GM23338 (cell line): ENCODE measurements around the gene CPEB3. TPM values are rescaled to one million over a fixed set of nuclear protein-coding genes. Genes with fewer than 3 reads are reported as not detected.
A peak's percentile ranks its signal among the peaks of the same experiment; 100 is the strongest.

Experiments
- ATAC-seq: fragments of 200-7000 bp; cut with Tn5 transposase; 3 replicates; pipeline ENCODE4 v1.9.1; 2020
- DNase-seq: peaks from one replicate; pipeline ENCODE4 v3.0.0-alpha.2; 2015; ENCODE audit warnings: low spot score
- H2AFZ ChIP-seq: fragments of 200-600 bp; sonication (generic); 2 replicates; pipeline ENCODE4 v1.8.0; 2016; ENCODE audit warnings: antibody characterized with exemption, mild to moderate bottlenecking, moderate library complexity
- H3F3A ChIP-seq: fragments of 200-600 bp; sonication (generic); replicated peaks from 2 replicates; pipeline ENCODE4 v1.8.0; 2017; ENCODE audit warnings: antibody characterized with exemption, mixed run types, low read depth
- H3K27ac ChIP-seq: fragments of 200-600 bp; sonication (generic); 2 replicates; pipeline ENCODE4 v1.6.1; 2016; ENCODE audit warnings: low read depth
- H3K27me3 ChIP-seq: fragments of 200-600 bp; sonication (generic); 2 replicates; pipeline ENCODE4 v1.8.0; 2016; ENCODE audit warnings: mild to moderate bottlenecking, mixed run types, moderate library complexity; ENCODE audit not compliant: insufficient read depth
- H3K36me3 ChIP-seq: fragments of 200-600 bp; sonication (generic); 2 replicates; pipeline ENCODE4 v1.8.0; 2016; ENCODE audit warnings: mild to moderate bottlenecking; ENCODE audit not compliant: insufficient read depth
- H3K4me1 ChIP-seq: fragments of 200-600 bp; sonication (generic); 2 replicates; pipeline ENCODE4 v1.8.0; 2016; ENCODE audit warnings: mild to moderate bottlenecking, moderate library complexity; ENCODE audit not compliant: insufficient read depth
- H3K4me2 ChIP-seq: fragments of 200-600 bp; sonication (generic); 2 replicates; pipeline ENCODE4 v1.7.1; 2017; ENCODE audit warnings: mixed run types
- H3K4me3 ChIP-seq: fragments of 200-600 bp; sonication (generic); 2 replicates; pipeline ENCODE4 v1.6.1; 2016; ENCODE audit warnings: mixed run types
- H3K79me2 ChIP-seq: fragments of 200-600 bp; sonication (generic); replicated peaks from 2 replicates; pipeline ENCODE4 v1.8.0; 2017; ENCODE audit warnings: mild to moderate bottlenecking; ENCODE audit not compliant: insufficient read depth
- H3K9me2 ChIP-seq: fragments of 200-600 bp; sonication (generic); 2 replicates; pipeline ENCODE4 v1.8.0; 2017; ENCODE audit not compliant: insufficient read depth
- H4K20me1 ChIP-seq: fragments of 200-600 bp; sonication (generic); replicated peaks from 2 replicates; pipeline ENCODE4 v1.8.0; 2017; ENCODE audit warnings: mild to moderate bottlenecking; ENCODE audit not compliant: insufficient read depth
- H3K27ac Mint-ChIP-seq: 2 replicates; pipeline ENCODE4 v1.8.0; 2020; ENCODE audit warnings: inconsistent platforms, mild to moderate bottlenecking, moderate library complexity, mixed read lengths
- H3K27me3 Mint-ChIP-seq: 3 replicates; pipeline ENCODE4 v1.8.0; 2022; ENCODE audit warnings: low read depth, mild to moderate bottlenecking, moderate library complexity, mixed read lengths, inconsistent platforms; ENCODE audit not compliant: insufficient read depth, poor library complexity
- H3K36me3 Mint-ChIP-seq: 3 replicates; pipeline ENCODE4 v1.8.0; 2021; ENCODE audit warnings: low read depth, mild to moderate bottlenecking, inconsistent platforms, moderate library complexity, mixed read lengths
- H3K4me1 Mint-ChIP-seq: 3 replicates; pipeline ENCODE4 v1.8.0; 2020; ENCODE audit warnings: mild to moderate bottlenecking, inconsistent platforms, mixed read lengths
- H3K4me3 Mint-ChIP-seq: 3 replicates; pipeline ENCODE4 v1.8.0; 2021; ENCODE audit warnings: moderate library complexity, mild to moderate bottlenecking, inconsistent platforms, mixed read lengths
- H3K9me3 Mint-ChIP-seq: 3 replicates; pipeline ENCODE4 v1.8.0; 2020; ENCODE audit warnings: moderate library complexity, mild to moderate bottlenecking, inconsistent platforms, mixed read lengths
- CREB1 ChIP-seq: fragments of 250-450 bp; sonication (Bioruptor Pico); IDR thresholded peaks from 2 replicates; pipeline ENCODE4 v1.5.0; 2020; ENCODE audit warnings: low read depth, mild to moderate bottlenecking, moderate library complexity
- EZH2 ChIP-seq: fragments of 200-600 bp; sonication (generic); IDR thresholded peaks from one replicate; pipeline ENCODE4 v1.8.0; 2017; ENCODE audit warnings: antibody characterized with exemption, mild to moderate bottlenecking, low read depth; ENCODE audit not compliant: unreplicated experiment
- EZH2phosphoT487 ChIP-seq: fragments of 200-600 bp; sonication (generic); IDR thresholded peaks from one replicate; pipeline ENCODE4 v1.8.1; 2018; ENCODE audit warnings: antibody characterized with exemption; ENCODE audit not compliant: unreplicated experiment
- JUNB ChIP-seq: IDR thresholded peaks from one replicate; pipeline ENCODE4 v1.6.1; 2016; ENCODE audit warnings: antibody characterized with exemption; ENCODE audit not compliant: unreplicated experiment
- NANOG ChIP-seq: IDR thresholded peaks from 2 replicates; pipeline ENCODE4 v1.6.1; 2016; ENCODE audit warnings: antibody characterized with exemption, borderline replicate concordance
- POLR2AphosphoS5 ChIP-seq: IDR thresholded peaks from 2 replicates; pipeline ENCODE4 v1.6.1; 2016; ENCODE audit warnings: antibody characterized with exemption, low read depth
- STAT1 ChIP-seq: IDR thresholded peaks from one replicate; pipeline ENCODE4 v1.6.1; 2016; ENCODE audit warnings: antibody characterized with exemption; ENCODE audit not compliant: unreplicated experiment
- ZNF114 ChIP-seq: fragments of 250-450 bp; sonication (Bioruptor Pico); IDR thresholded peaks from 2 replicates; pipeline ENCODE4 v1.5.0; 2020; ENCODE audit warnings: mild to moderate bottlenecking, moderate library complexity
- ZNF331 ChIP-seq: fragments of 250-450 bp; sonication (Bioruptor Pico); IDR thresholded peaks from 2 replicates; pipeline ENCODE4 v1.5.0; 2020; ENCODE audit warnings: low read depth, mild to moderate bottlenecking, moderate library complexity
- polyA plus RNA-seq: library from polyadenylated mRNA; unstranded; fragments of >200 nt; fragmentation: Nextera tagmentation; extraction: Ambion mirVana; gene quantifications from 2 replicates; pipeline ENCODE4 v1.2.1, GENCODE V29; 2016
- total RNA-seq: library from RNA; depleted of rRNA; stranded (reverse); fragments of >200 nt; shearing (Covaris generic); gene quantifications from 2 replicates; pipeline ENCODE4 v1.2.3, GENCODE V29; 2014
- TF ChIP-seq, protein P1 (sequence below): fragments of 250-450 bp; sonication (Bioruptor Pico); IDR thresholded peaks from 2 replicates; pipeline ENCODE4 v1.5.0; 2020; ENCODE audit warnings: mild to moderate bottlenecking, moderate library complexity
- TF ChIP-seq, protein P2 (sequence below): IDR thresholded peaks from one replicate; pipeline ENCODE4 v1.6.1; 2018; ENCODE audit warnings: antibody characterized with exemption; ENCODE audit not compliant: unreplicated experiment
- TF ChIP-seq, protein P3 (sequence below), 2 experiments: fragments of 200-600 bp in 1 of 2; sonication (generic) in 1 of 2; conservative IDR thresholded peaks; 2 replicates each; pipeline versions ENCODE4 v1.5.1 to v1.6.1; 2016 to 2017; ENCODE audit warnings: antibody characterized with exemption in 2 of 2, low read depth in 2 of 2, mild to moderate bottlenecking in 2 of 2, moderate library complexity in 1 of 2
- TF ChIP-seq, protein P4 (sequence below): IDR thresholded peaks from 2 replicates; pipeline ENCODE4 v1.6.1; 2016; ENCODE audit warnings: antibody characterized with exemption

Gene CPEB3
- total and polyA plus RNA-seq, 2 experiments from 2014 or later, result 0.74 to 1.9 TPM

DNA sequence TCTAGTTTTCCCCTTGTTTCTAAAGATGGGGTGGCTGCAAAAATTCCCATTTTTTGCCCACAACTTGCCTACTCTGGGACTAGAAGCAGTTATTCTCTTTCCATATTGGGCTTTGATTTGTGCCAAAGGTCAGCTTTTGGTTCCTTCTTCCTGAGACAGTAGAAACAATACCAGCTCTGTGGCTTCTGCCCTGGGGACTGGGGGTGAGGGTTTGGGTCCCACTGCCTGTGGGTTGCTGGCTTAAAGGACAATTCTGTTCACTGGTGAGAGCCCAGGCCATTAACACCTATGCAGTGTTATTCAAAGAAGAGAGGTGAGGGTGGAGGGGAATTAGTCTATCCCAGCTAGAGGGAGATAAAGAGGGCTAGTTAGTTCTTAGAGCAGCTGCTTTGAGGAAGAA is 171.5 kb downstream of the CPEB3 start:
- peak; percentile 42; the same call in 2 of the 3 replicates for ATAC-seq
- no peak overlapping the region for H3K27ac Mint-ChIP-seq

More for the DNA sequence above, 171.5 kb downstream of the CPEB3 start:
- no peak overlapping the region for H2AFZ ChIP-seq
- H3K4me1 ChIP-seq, result no peaks in the 10 kb centered on the region
- DNase-seq, result no peak
- H3K9me2 ChIP-seq, result 0 out of 2 replicates have a peak, but pooled peaks cover 5% of the 10 kb centered on the region
- no peak overlapping the region for H3K27ac ChIP-seq
- no peak overlapping the region for H3K4me2 ChIP-seq
- H3K4me3 ChIP-seq, result no peak overlapping the region
- peaks cover 12% of the 10 kb centered on the region for H3K4me1 Mint-ChIP-seq
- peaks cover 3% of the 10 kb centered on the region for H3K27me3 Mint-ChIP-seq
- H3K9me3 Mint-ChIP-seq, result no peaks in the 10 kb centered on the region
- no peak overlapping the region for H3K4me3 Mint-ChIP-seq
- H3K79me2 ChIP-seq, result no peaks in the 10 kb centered on the region
- no peaks in the 10 kb centered on the region for H3K36me3 ChIP-seq
- no peaks in the 10 kb centered on the region for H4K20me1 ChIP-seq
- no peaks in the 10 kb centered on the region for H3F3A ChIP-seq
- no peaks in the 10 kb centered on the region for H3K27me3 ChIP-seq
- TF ChIP-seq ZNF114 (CRISPR knock-in tag), result no peak
- TF ChIP-seq CREB1, result no peak
- no peak for TF ChIP-seq POLR2AphosphoS5
- no peak for TF ChIP-seq JUNB
- TF ChIP-seq NANOG, result no peak
- TF ChIP-seq EZH2phosphoT487, result no peak
- TF ChIP-seq, protein P1, sequence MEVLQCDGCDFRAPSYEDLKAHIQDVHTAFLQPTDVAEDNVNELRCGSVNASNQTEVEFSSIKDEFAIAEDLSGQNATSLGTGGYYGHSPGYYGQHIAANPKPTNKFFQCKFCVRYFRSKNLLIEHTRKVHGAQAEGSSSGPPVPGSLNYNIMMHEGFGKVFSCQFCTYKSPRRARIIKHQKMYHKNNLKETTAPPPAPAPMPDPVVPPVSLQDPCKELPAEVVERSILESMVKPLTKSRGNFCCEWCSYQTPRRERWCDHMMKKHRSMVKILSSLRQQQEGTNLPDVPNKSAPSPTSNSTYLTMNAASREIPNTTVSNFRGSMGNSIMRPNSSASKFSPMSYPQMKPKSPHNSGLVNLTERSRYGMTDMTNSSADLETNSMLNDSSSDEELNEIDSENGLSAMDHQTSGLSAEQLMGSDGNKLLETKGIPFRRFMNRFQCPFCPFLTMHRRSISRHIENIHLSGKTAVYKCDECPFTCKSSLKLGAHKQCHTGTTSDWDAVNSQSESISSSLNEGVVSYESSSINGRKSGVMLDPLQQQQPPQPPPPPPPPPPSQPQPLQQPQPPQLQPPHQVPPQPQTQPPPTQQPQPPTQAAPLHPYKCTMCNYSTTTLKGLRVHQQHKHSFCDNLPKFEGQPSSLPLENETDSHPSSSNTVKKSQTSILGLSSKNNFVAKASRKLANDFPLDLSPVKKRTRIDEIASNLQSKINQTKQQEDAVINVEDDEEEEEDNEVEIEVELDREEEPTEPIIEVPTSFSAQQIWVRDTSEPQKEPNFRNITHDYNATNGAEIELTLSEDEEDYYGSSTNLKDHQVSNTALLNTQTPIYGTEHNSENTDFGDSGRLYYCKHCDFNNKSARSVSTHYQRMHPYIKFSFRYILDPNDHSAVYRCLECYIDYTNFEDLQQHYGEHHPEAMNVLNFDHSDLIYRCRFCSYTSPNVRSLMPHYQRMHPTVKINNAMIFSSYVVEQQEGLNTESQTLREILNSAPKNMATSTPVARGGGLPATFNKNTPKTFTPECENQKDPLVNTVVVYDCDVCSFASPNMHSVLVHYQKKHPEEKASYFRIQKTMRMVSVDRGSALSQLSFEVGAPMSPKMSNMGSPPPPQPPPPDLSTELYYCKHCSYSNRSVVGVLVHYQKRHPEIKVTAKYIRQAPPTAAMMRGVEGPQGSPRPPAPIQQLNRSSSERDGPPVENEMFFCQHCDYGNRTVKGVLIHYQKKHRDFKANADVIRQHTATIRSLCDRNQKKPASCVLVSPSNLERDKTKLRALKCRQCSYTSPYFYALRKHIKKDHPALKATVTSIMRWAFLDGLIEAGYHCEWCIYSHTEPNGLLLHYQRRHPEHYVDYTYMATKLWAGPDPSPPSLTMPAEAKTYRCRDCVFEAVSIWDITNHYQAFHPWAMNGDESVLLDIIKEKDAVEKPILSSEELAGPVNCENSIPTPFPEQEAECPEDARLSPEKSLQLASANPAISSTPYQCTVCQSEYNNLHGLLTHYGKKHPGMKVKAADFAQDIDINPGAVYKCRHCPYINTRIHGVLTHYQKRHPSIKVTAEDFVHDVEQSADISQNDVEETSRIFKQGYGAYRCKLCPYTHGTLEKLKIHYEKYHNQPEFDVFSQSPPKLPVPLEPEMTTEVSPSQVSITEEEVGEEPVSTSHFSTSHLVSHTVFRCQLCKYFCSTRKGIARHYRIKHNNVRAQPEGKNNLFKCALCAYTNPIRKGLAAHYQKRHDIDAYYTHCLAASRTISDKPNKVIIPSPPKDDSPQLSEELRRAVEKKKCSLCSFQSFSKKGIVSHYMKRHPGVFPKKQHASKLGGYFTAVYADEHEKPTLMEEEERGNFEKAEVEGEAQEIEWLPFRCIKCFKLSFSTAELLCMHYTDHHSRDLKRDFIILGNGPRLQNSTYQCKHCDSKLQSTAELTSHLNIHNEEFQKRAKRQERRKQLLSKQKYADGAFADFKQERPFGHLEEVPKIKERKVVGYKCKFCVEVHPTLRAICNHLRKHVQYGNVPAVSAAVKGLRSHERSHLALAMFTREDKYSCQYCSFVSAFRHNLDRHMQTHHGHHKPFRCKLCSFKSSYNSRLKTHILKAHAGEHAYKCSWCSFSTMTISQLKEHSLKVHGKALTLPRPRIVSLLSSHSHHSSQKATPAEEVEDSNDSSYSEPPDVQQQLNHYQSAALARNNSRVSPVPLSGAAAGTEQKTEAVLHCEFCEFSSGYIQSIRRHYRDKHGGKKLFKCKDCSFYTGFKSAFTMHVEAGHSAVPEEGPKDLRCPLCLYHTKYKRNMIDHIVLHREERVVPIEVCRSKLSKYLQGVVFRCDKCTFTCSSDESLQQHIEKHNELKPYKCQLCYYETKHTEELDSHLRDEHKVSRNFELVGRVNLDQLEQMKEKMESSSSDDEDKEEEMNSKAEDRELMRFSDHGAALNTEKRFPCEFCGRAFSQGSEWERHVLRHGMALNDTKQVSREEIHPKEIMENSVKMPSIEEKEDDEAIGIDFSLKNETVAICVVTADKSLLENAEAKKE (CRISPR knock-in tag), result no peak
- no peak for TF ChIP-seq STAT1
- no peak for TF ChIP-seq ZNF331 (CRISPR knock-in tag)
- TF ChIP-seq, protein P2, sequence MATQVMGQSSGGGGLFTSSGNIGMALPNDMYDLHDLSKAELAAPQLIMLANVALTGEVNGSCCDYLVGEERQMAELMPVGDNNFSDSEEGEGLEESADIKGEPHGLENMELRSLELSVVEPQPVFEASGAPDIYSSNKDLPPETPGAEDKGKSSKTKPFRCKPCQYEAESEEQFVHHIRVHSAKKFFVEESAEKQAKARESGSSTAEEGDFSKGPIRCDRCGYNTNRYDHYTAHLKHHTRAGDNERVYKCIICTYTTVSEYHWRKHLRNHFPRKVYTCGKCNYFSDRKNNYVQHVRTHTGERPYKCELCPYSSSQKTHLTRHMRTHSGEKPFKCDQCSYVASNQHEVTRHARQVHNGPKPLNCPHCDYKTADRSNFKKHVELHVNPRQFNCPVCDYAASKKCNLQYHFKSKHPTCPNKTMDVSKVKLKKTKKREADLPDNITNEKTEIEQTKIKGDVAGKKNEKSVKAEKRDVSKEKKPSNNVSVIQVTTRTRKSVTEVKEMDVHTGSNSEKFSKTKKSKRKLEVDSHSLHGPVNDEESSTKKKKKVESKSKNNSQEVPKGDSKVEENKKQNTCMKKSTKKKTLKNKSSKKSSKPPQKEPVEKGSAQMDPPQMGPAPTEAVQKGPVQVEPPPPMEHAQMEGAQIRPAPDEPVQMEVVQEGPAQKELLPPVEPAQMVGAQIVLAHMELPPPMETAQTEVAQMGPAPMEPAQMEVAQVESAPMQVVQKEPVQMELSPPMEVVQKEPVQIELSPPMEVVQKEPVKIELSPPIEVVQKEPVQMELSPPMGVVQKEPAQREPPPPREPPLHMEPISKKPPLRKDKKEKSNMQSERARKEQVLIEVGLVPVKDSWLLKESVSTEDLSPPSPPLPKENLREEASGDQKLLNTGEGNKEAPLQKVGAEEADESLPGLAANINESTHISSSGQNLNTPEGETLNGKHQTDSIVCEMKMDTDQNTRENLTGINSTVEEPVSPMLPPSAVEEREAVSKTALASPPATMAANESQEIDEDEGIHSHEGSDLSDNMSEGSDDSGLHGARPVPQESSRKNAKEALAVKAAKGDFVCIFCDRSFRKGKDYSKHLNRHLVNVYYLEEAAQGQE, result no peak
- TF ChIP-seq, protein P3, sequence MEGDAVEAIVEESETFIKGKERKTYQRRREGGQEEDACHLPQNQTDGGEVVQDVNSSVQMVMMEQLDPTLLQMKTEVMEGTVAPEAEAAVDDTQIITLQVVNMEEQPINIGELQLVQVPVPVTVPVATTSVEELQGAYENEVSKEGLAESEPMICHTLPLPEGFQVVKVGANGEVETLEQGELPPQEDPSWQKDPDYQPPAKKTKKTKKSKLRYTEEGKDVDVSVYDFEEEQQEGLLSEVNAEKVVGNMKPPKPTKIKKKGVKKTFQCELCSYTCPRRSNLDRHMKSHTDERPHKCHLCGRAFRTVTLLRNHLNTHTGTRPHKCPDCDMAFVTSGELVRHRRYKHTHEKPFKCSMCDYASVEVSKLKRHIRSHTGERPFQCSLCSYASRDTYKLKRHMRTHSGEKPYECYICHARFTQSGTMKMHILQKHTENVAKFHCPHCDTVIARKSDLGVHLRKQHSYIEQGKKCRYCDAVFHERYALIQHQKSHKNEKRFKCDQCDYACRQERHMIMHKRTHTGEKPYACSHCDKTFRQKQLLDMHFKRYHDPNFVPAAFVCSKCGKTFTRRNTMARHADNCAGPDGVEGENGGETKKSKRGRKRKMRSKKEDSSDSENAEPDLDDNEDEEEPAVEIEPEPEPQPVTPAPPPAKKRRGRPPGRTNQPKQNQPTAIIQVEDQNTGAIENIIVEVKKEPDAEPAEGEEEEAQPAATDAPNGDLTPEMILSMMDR (conservative IDR thresholded peaks at IDR 0.05; ENCODE audit: low read depth in 2 of 2), result no peak
- TF ChIP-seq, protein P4, sequence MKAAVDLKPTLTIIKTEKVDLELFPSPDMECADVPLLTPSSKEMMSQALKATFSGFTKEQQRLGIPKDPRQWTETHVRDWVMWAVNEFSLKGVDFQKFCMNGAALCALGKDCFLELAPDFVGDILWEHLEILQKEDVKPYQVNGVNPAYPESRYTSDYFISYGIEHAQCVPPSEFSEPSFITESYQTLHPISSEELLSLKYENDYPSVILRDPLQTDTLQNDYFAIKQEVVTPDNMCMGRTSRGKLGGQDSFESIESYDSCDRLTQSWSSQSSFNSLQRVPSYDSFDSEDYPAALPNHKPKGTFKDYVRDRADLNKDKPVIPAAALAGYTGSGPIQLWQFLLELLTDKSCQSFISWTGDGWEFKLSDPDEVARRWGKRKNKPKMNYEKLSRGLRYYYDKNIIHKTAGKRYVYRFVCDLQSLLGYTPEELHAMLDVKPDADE, result no peak
- TF ChIP-seq EZH2, result no peak
- no peaks in the 10 kb centered on the region for H3K36me3 Mint-ChIP-seq
